ENCODE measurements around the gene FLT4. TPM values are rescaled to one million over a fixed set of nuclear protein-coding genes. Genes with fewer than 3 reads are reported as not detected.

The FLT4 gene
- polyA plus RNA-seq, 1 donor from 2014 or later: 0.04 TPM

- Histone ChIP-seq H3F3A (ENCODE audit: insufficient read depth, low read length, poor library complexity, severe bottlenecking) (no peaks in the 10 kb centered on the region), H3K36me3 (ENCODE audit: insufficient read depth, low read length) (no peaks in the 10 kb centered on the region)
Measured at GRCh38 chr5:180596115-180596667, 53.2 kb downstream of the FLT4 start.

GRCh38 chr5:180595381-180596114, 53.9 kb downstream of the FLT4 start:
- H3K27ac ChIP-seq (ENCODE audit: low read length): no peak overlapping the region
- no peak overlapping the region for H3K4me3 ChIP-seq (ENCODE audit: low read length)

More at GRCh38 chr5:180596115-180596667, 53.2 kb downstream of the FLT4 start:
- H3K27ac ChIP-seq (ENCODE audit: low read length): no peak overlapping the region
- TF ChIP-seq TAF1 (IDR thresholded peaks at IDR 0.05; ENCODE audit: low read depth) (no peak), EP300 (conservative IDR thresholded peaks at IDR 0.05; ENCODE audit: poor library complexity, severe bottlenecking) (no peak), RAD21 (conservative IDR thresholded peaks at IDR 0.05) (no peak), MXI1 (conservative IDR thresholded peaks at IDR 0.05; ENCODE audit: poor library complexity, severe bottlenecking) (no peak), POLR2AphosphoS5 (IDR thresholded peaks at IDR 0.05) (no peak), EZH2 (IDR thresholded peaks at IDR 0.05; ENCODE audit: borderline replicate concordance, insufficient read depth, low read length, poor library complexity, severe bottlenecking) (no peak), SMC3 (conservative IDR thresholded peaks at IDR 0.05; ENCODE audit: poor library complexity) (no peak)
- TF ChIP-seq, protein P1, sequence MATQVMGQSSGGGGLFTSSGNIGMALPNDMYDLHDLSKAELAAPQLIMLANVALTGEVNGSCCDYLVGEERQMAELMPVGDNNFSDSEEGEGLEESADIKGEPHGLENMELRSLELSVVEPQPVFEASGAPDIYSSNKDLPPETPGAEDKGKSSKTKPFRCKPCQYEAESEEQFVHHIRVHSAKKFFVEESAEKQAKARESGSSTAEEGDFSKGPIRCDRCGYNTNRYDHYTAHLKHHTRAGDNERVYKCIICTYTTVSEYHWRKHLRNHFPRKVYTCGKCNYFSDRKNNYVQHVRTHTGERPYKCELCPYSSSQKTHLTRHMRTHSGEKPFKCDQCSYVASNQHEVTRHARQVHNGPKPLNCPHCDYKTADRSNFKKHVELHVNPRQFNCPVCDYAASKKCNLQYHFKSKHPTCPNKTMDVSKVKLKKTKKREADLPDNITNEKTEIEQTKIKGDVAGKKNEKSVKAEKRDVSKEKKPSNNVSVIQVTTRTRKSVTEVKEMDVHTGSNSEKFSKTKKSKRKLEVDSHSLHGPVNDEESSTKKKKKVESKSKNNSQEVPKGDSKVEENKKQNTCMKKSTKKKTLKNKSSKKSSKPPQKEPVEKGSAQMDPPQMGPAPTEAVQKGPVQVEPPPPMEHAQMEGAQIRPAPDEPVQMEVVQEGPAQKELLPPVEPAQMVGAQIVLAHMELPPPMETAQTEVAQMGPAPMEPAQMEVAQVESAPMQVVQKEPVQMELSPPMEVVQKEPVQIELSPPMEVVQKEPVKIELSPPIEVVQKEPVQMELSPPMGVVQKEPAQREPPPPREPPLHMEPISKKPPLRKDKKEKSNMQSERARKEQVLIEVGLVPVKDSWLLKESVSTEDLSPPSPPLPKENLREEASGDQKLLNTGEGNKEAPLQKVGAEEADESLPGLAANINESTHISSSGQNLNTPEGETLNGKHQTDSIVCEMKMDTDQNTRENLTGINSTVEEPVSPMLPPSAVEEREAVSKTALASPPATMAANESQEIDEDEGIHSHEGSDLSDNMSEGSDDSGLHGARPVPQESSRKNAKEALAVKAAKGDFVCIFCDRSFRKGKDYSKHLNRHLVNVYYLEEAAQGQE (IDR thresholded peaks at IDR 0.05; ENCODE audit: borderline replicate concordance): no peak
- TF ChIP-seq, protein P2, sequence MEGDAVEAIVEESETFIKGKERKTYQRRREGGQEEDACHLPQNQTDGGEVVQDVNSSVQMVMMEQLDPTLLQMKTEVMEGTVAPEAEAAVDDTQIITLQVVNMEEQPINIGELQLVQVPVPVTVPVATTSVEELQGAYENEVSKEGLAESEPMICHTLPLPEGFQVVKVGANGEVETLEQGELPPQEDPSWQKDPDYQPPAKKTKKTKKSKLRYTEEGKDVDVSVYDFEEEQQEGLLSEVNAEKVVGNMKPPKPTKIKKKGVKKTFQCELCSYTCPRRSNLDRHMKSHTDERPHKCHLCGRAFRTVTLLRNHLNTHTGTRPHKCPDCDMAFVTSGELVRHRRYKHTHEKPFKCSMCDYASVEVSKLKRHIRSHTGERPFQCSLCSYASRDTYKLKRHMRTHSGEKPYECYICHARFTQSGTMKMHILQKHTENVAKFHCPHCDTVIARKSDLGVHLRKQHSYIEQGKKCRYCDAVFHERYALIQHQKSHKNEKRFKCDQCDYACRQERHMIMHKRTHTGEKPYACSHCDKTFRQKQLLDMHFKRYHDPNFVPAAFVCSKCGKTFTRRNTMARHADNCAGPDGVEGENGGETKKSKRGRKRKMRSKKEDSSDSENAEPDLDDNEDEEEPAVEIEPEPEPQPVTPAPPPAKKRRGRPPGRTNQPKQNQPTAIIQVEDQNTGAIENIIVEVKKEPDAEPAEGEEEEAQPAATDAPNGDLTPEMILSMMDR (IDR thresholded peaks at IDR 0.05; ENCODE audit: poor library complexity, severe bottlenecking): no peak
- no peaks in the 10 kb centered on the region for H4K20me1 ChIP-seq (ENCODE audit: insufficient read depth)
- no peaks in the 10 kb centered on the region for H3K79me2 ChIP-seq (replicated peaks; ENCODE audit: insufficient read depth, low read length)
- no peak overlapping the region for H3K4me2 ChIP-seq (ENCODE audit: low read length)
- H3K9me3 ChIP-seq (ENCODE audit: low read length): no peaks in the 10 kb centered on the region
- H3K9me2 ChIP-seq (ENCODE audit: insufficient read depth, low read length): no peaks in the 10 kb centered on the region
- no peak overlapping the region for H3K4me3 ChIP-seq (ENCODE audit: low read length)
- H3K27me3 ChIP-seq (ENCODE audit: insufficient read depth, low read depth, low read length): peaks cover 17% of the 10 kb centered on the region
- no peak overlapping the region for H3K9ac ChIP-seq (ENCODE audit: low read length)
- no peak overlapping the region for H2AFZ ChIP-seq (ENCODE audit: low read depth, low read length)

More at GRCh38 chr5:180595381-180596114, 53.9 kb downstream of the FLT4 start:
- no peaks in the 10 kb centered on the region for H3K9me2 ChIP-seq (ENCODE audit: insufficient read depth, low read length)
- no peak overlapping the region for H3K9ac ChIP-seq (ENCODE audit: low read length)
- peaks cover 23% of the 10 kb centered on the region for H3K27me3 ChIP-seq (ENCODE audit: insufficient read depth, low read depth, low read length)
- no peaks in the 10 kb centered on the region for H4K20me1 ChIP-seq (ENCODE audit: insufficient read depth)
- no peaks in the 10 kb centered on the region for H3K36me3 ChIP-seq (ENCODE audit: insufficient read depth, low read length)
- H3K4me2 ChIP-seq (ENCODE audit: low read length): no peak overlapping the region
- TF ChIP-seq TAF1 (IDR thresholded peaks at IDR 0.05; ENCODE audit: low read depth) (no peak), RAD21 (conservative IDR thresholded peaks at IDR 0.05) (no peak), SMC3 (conservative IDR thresholded peaks at IDR 0.05; ENCODE audit: poor library complexity) (no peak), POLR2AphosphoS5 (IDR thresholded peaks at IDR 0.05) (no peak), EP300 (conservative IDR thresholded peaks at IDR 0.05; ENCODE audit: poor library complexity, severe bottlenecking) (no peak), EZH2 (IDR thresholded peaks at IDR 0.05; ENCODE audit: borderline replicate concordance, insufficient read depth, low read length, poor library complexity, severe bottlenecking) (no peak), MXI1 (conservative IDR thresholded peaks at IDR 0.05; ENCODE audit: poor library complexity, severe bottlenecking) (no peak)
- TF ChIP-seq, protein P2 (IDR thresholded peaks at IDR 0.05; ENCODE audit: poor library complexity, severe bottlenecking): no peak
- TF ChIP-seq, protein P1 (IDR thresholded peaks at IDR 0.05; ENCODE audit: borderline replicate concordance): no peak
- no peaks in the 10 kb centered on the region for H3K9me3 ChIP-seq (ENCODE audit: low read length)
- no peaks in the 10 kb centered on the region for H3K79me2 ChIP-seq (replicated peaks; ENCODE audit: insufficient read depth, low read length)
- no peak overlapping the region for H2AFZ ChIP-seq (ENCODE audit: low read depth, low read length)
- no peaks in the 10 kb centered on the region for H3F3A ChIP-seq (ENCODE audit: insufficient read depth, low read length, poor library complexity, severe bottlenecking)
